HG03103 (cell line): ENCODE data around the gene DTX3.

Experiments
- ATAC-seq: cut with Tn5 transposase; IDR thresholded peaks from one replicate; pipeline ENCODE4 v1.9.1; 2021; ENCODE audit warnings: low read depth; ENCODE audit not compliant: unreplicated experiment

Gene DTX3

GRCh38 chr12:57605811-57606311 lies 1.2 kb downstream of the DTX3 start:
- ATAC-seq, result no peak

- ATAC-seq, result no peak
Observed at GRCh38 chr12:57606399-57606798, 1.8 kb downstream of the DTX3 start.

- ATAC-seq, result no peak
Observed at GRCh38 chr12:57606821-57607220, 2.2 kb downstream of the DTX3 start.

GRCh38 chr12:57607958-57608663 lies 3.5 kb downstream of the DTX3 start:
- no peak for ATAC-seq

GRCh38 chr12:57609101-57609780 lies 4.6 kb downstream of the DTX3 start:
- no peak for ATAC-seq

- ATAC-seq, result no peak
Observed at GRCh38 chr12:57609781-57610553, 5.3 kb downstream of the DTX3 start.

- no peak for ATAC-seq
Observed at GRCh38 chr12:57610554-57611107, 6.0 kb downstream of the DTX3 start.

- no peak for ATAC-seq
Observed at GRCh38 chr12:57611108-57611826, 6.6 kb downstream of the DTX3 start, which contains the start of gene ARHGEF25. Gene ARHGEF25 (plus strand): TSS chr12:57611435. CDS start chr12:57611895, 460 bp downstream.

- ATAC-seq, result no peak
Observed at GRCh38 chr12:57611827-57612710, 7.4 kb downstream of the DTX3 start.

- no peak for ATAC-seq
Observed at GRCh38 chr12:57612711-57613426, 8.2 kb downstream of the DTX3 start.

- ATAC-seq, result no peak
Observed at GRCh38 chr12:57613427-57614109, 8.9 kb downstream of the DTX3 start.

- no peak for ATAC-seq
Observed at GRCh38 chr12:57614178-57614947, 9.7 kb downstream of the DTX3 start.

- no peak for ATAC-seq
Observed at GRCh38 chr12:57614948-57615500, 10.4 kb downstream of the DTX3 start.

- ATAC-seq, result no peak
Observed at GRCh38 chr12:57615637-57616036, 11.0 kb downstream of the DTX3 start.

GRCh38 chr12:57616383-57617101 lies 11.9 kb downstream of the DTX3 start:
- ATAC-seq, result no peak

GRCh38 chr12:57617942-57618341 lies 13.3 kb downstream of the DTX3 start:
- no peak for ATAC-seq
